Neural cell (in vitro differentiated cells): ENCODE measurements around the gene RARRES2.
"Not testable (repeated sequence)": the region's sequence is repeated elsewhere in the genome, so short reads cannot be mapped to it uniquely, and the experiment has no call there.

ENCODE experiments used
- POLR2AphosphoS5 ChIP-seq: IDR thresholded peaks from 2 replicates; pipeline ENCODE4 v1.6.1; 2012
- TF ChIP-seq, protein P1 (sequence below): fragments of 450-650 bp; IDR thresholded peaks from 2 replicates; pipeline ENCODE4 v1.5.1; 2014; ENCODE audit warnings: antibody characterized with exemption, mild to moderate bottlenecking, moderate library complexity; ENCODE audit not compliant: poor library complexity, severe bottlenecking
- TF ChIP-seq, protein P2 (sequence below): IDR thresholded peaks from 2 replicates; pipeline ENCODE4 v1.6.1; 2012; ENCODE audit warnings: borderline replicate concordance

DNA sequence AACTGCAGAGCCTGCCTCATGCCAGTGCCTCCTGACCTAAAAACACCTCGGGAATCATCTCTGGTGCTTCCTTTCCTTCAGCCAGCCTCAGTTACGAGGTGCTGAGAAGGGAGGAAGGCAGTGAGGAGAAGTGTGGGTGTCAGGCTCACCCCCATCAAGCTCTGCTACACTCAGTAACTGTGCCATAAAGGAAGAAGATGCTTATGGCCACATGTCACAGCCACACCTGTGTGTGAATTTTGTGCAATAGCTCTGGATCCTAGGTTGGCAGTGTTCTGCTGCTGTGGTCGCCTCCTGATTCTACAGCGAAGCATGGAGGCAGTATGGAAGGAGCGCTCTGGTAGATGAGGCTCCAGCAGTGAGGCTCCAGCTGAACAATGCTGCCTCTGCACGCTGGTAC is 52.6 kb downstream of the RARRES2 start:
- TF ChIP-seq, protein P1, sequence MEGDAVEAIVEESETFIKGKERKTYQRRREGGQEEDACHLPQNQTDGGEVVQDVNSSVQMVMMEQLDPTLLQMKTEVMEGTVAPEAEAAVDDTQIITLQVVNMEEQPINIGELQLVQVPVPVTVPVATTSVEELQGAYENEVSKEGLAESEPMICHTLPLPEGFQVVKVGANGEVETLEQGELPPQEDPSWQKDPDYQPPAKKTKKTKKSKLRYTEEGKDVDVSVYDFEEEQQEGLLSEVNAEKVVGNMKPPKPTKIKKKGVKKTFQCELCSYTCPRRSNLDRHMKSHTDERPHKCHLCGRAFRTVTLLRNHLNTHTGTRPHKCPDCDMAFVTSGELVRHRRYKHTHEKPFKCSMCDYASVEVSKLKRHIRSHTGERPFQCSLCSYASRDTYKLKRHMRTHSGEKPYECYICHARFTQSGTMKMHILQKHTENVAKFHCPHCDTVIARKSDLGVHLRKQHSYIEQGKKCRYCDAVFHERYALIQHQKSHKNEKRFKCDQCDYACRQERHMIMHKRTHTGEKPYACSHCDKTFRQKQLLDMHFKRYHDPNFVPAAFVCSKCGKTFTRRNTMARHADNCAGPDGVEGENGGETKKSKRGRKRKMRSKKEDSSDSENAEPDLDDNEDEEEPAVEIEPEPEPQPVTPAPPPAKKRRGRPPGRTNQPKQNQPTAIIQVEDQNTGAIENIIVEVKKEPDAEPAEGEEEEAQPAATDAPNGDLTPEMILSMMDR, result not testable (repeated sequence)
- TF ChIP-seq POLR2AphosphoS5, result not testable (repeated sequence)
- TF ChIP-seq, protein P2, sequence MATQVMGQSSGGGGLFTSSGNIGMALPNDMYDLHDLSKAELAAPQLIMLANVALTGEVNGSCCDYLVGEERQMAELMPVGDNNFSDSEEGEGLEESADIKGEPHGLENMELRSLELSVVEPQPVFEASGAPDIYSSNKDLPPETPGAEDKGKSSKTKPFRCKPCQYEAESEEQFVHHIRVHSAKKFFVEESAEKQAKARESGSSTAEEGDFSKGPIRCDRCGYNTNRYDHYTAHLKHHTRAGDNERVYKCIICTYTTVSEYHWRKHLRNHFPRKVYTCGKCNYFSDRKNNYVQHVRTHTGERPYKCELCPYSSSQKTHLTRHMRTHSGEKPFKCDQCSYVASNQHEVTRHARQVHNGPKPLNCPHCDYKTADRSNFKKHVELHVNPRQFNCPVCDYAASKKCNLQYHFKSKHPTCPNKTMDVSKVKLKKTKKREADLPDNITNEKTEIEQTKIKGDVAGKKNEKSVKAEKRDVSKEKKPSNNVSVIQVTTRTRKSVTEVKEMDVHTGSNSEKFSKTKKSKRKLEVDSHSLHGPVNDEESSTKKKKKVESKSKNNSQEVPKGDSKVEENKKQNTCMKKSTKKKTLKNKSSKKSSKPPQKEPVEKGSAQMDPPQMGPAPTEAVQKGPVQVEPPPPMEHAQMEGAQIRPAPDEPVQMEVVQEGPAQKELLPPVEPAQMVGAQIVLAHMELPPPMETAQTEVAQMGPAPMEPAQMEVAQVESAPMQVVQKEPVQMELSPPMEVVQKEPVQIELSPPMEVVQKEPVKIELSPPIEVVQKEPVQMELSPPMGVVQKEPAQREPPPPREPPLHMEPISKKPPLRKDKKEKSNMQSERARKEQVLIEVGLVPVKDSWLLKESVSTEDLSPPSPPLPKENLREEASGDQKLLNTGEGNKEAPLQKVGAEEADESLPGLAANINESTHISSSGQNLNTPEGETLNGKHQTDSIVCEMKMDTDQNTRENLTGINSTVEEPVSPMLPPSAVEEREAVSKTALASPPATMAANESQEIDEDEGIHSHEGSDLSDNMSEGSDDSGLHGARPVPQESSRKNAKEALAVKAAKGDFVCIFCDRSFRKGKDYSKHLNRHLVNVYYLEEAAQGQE, result not testable (repeated sequence)
